Psoas muscle (tissue), 8 donors: ENCODE results near the gene ATP5MG. TPM values are rescaled to one million over a fixed set of nuclear protein-coding genes. Genes with fewer than 3 reads are reported as not detected.
A peak's percentile ranks its signal among the peaks of the same experiment; 100 is the strongest.

Source experiments
- ATAC-seq, 4 donors: fragments of 200-7000 bp; cut with Tn5 transposase; one replicate each; pipeline ENCODE4 v1.9.1; 2020; ENCODE audit warnings: moderate library complexity in 3 of 4, mild to moderate bottlenecking in 2 of 4
- DNase-seq, 2 donors: peaks; one replicate each; pipeline ENCODE4 v3.0.0-alpha.2; 2020
- H3K27ac ChIP-seq: fragments of 200-600 bp; one replicate; pipeline ENCODE4 v1.8.0; 2022
- H3K27me3 ChIP-seq, 3 donors: fragments of 200-600 bp in 1 of 3; one replicate each; pipeline versions ENCODE4 v1.6.1 to v1.8.0; 2013 to 2022; ENCODE audit warnings: low read length in 2 of 3, mild to moderate bottlenecking in 2 of 3, moderate library complexity in 1 of 3; ENCODE audit not compliant: insufficient read depth in 3 of 3
- H3K36me3 ChIP-seq, 2 donors: fragments of 200-600 bp in 1 of 2; one replicate each; pipeline versions ENCODE4 v1.6.1 to v1.8.0; 2013 to 2022; ENCODE audit warnings: low read depth in 1 of 2, mild to moderate bottlenecking in 1 of 2, moderate library complexity in 1 of 2; ENCODE audit not compliant: insufficient read depth in 1 of 2
- H3K4me1 ChIP-seq: fragments of 200-600 bp; one replicate; pipeline ENCODE4 v1.8.0; 2022
- H3K4me3 ChIP-seq: fragments of 200-600 bp; one replicate; pipeline ENCODE4 v1.8.0; 2022; ENCODE audit warnings: mild to moderate bottlenecking
- H3K9me3 ChIP-seq: fragments of 200-600 bp; one replicate; pipeline ENCODE4 v1.8.0; 2022
- CTCF ChIP-seq: fragments of 200-600 bp; IDR thresholded peaks from one replicate; pipeline ENCODE4 v1.8.0; 2022; ENCODE audit warnings: antibody characterized with exemption
- WGBS, 3 donors: extraction: QIAGEN DNeasy Blood & Tissue Kit; methylation state at CpG; one replicate each; pipeline versions ENCODE4 v1.1.6 to v1.1.7; 2013; 5-methylcytosine and 5-hydroxymethylcytosine counted together
- intact Hi-C, 2 donors: fragments of 100-400 bp; cut with DNase I; formaldehyde crosslinking; loops; one replicate each; pipeline versions ENCODE4 v1.11.0 to v1.14.2; 2022
- polyA plus RNA-seq, 3 donors: library from polyadenylated mRNA; stranded (reverse); fragments of 200-250 nt; gene quantifications; one replicate each; pipeline ENCODE4 v1.2.3, GENCODE V29; 2013
- total RNA-seq, 4 donors: library from RNA; stranded (reverse); fragmentation: NEBNext Ultra II Directional in 2 of 4; extraction: Animal tissue kit (Norgen Biotek cat#: 25700) in 2 of 4; gene quantifications; one replicate each; pipeline versions ENCODE4 v1.2.1 to v1.2.4, GENCODE V29; 2021 to 2023
- donor health status: healthy with polysubstance abuse.
- donor health status: DM: no; HTN: no; CAD: no; lungs with moderate emphysema.
- donor health status: Bipolar disorder and iron deficiency.
- donor health status: healthy.
- donor health status: DM: yes; HTN: yes; CAD: no.
- donor health status: DM: no; HTN: no; CAD: no.
- donor health status: DM: no; HTN: no; CAD: no.
- donor health status: DM: yes; HTN: yes; CAD: no.

The ATP5MG gene
- total and polyA plus RNA-seq, 7 donors: 180 to 340 (median 237) TPM

GRCh38 chr11:118434553-118435289 is 33.3 kb downstream of the ATP5MG start:
- Histone ChIP-seq H3K9me3 (no peaks in the 10 kb centered on the region), H3K27me3 (no peaks in the 10 kb centered on the region), H3K36me3 (no peaks in the 10 kb centered on the region), H3K4me1 (peaks cover 23% of the 10 kb centered on the region), H3K4me3 (peak overlapping the region; percentile 97), H3K27ac (peak overlapping the region; percentile 80)
- intact Hi-C loops: loop anchor here (5.0 kb wide), 1 partner anchor 32 kb away; the partner anchor contains the start of gene ATP5MG (in 2 of the 2)
- TF ChIP-seq CTCF: no peak
- DNase-seq (peak; percentile 30 to 59), ATAC-seq (peak in 1 of 4 donors; percentile 19)
- 0 to 1% (median 0%) methylated on average over 39 of the region's 39 CpGs for WGBS, 3 donors

- H3K27ac ChIP-seq: peak overlapping the region; percentile 80
- peak overlapping the region; percentile 97 for H3K4me3 ChIP-seq
- ATAC-seq: peak; percentile 15 to 59 (median 22)
- TF ChIP-seq CTCF: no peak
- peaks cover 0 to 3% of the 10 kb centered on the region in 2 donors for H3K36me3 ChIP-seq
- H3K27me3 ChIP-seq: no peaks in the 10 kb centered on the region
- intact Hi-C loops: loop anchor here (5.0 kb wide), 1 partner anchor 33 kb away; the partner anchor contains the start of gene ATP5MG (in 2 of the 2)
- H3K4me1 ChIP-seq: peaks cover 30% of the 10 kb centered on the region
- no peaks in the 10 kb centered on the region for H3K9me3 ChIP-seq
- DNase-seq: peak; percentile 39 to 62
- 0 to 1% (median 1%) methylated on average over 33 to 34 of the region's 34 CpGs for WGBS, 3 donors
These were observed 34.0 kb downstream of the ATP5MG start for GRCh38 chr11:118435290-118435892.

GRCh38 chr11:118435893-118436624 is 34.7 kb downstream of the ATP5MG start, which contains the start of gene KMT2A:
Gene KMT2A, plus strand, starts transcription at chr11:118436492. Its CDS starts 21 bp downstream, at chr11:118436513.
- peak within 1 kb of the TSS; percentile 80 for H3K27ac ChIP-seq
- TF ChIP-seq CTCF: no peak
- no peaks in the 10 kb centered on the region for H3K27me3 ChIP-seq
- H3K9me3 ChIP-seq: no peaks in the 10 kb centered on the region
- peak within 1 kb of the TSS; percentile 97 for H3K4me3 ChIP-seq
- WGBS, 3 donors: 0 to 1% (median 1%) methylated on average over 43 to 81 of the region's 83 CpGs
- DNase-seq: peak; percentile 99
- H3K4me1 ChIP-seq: peaks cover 35% of the 10 kb centered on the region
- H3K36me3 ChIP-seq: peaks cover 0 to 3% of the 10 kb centered on the region in 2 donors
- ATAC-seq: peak; percentile 94 to 98 (median 96)
- intact Hi-C loops: loop anchor here (5.0 kb wide), 1 partner anchor 34 kb away; the partner anchor contains the start of gene ATP5MG (in 2 of the 2)

GRCh38 chr11:118436639-118437207 is 35.3 kb downstream of the ATP5MG start:
- DNase-seq: peak; percentile 36 to 61
- WGBS, 3 donors: 0 to 2% (median 0%) methylated on average over 17 to 50 of the region's 55 CpGs
- no peaks in the 10 kb centered on the region for H3K27me3 ChIP-seq
- intact Hi-C loops: loop anchor here (5.0 kb wide), 1 partner anchor 34 kb away; the partner anchor contains the start of gene ATP5MG (in 2 of the 2)
- peaks cover 0 to 3% of the 10 kb centered on the region in 2 donors for H3K36me3 ChIP-seq
- peak overlapping the region; percentile 97 for H3K4me3 ChIP-seq
- H3K4me1 ChIP-seq: peaks cover 41% of the 10 kb centered on the region
- ATAC-seq: peak in 1 of 4 donors; percentile 5
- H3K27ac ChIP-seq: peak overlapping the region; percentile 80
- H3K9me3 ChIP-seq: no peaks in the 10 kb centered on the region
- TF ChIP-seq CTCF: no peak
